ENCODE data around the gene CDH19.
"Not testable (repeated sequence)": the region's sequence is repeated elsewhere in the genome, so short reads cannot be mapped to it uniquely, and the experiment has no call there.

CDH19 gene

GRCh38 chr18:66560094-66560493 is 43.8 kb downstream of the CDH19 start:
- DNase-seq = no peak

- no peak for DNase-seq
Measured at GRCh38 chr18:66558773-66559172, 45.1 kb downstream of the CDH19 start.

GRCh38 chr18:66557091-66557490 is 46.8 kb downstream of the CDH19 start:
- no peak for DNase-seq

- DNase-seq = no peak
Measured at GRCh38 chr18:66555585-66555984, 48.3 kb downstream of the CDH19 start.

- no peak for DNase-seq
Measured at GRCh38 chr18:66553824-66554223, 50.1 kb downstream of the CDH19 start.

GRCh38 chr18:66550366-66550765 is 53.5 kb downstream of the CDH19 start:
- no peak for DNase-seq

GRCh38 chr18:66548747-66549146 is 55.1 kb downstream of the CDH19 start:
- DNase-seq = no peak

- no peak for DNase-seq
Measured at GRCh38 chr18:66534110-66534509, 69.8 kb downstream of the CDH19 start.

- DNase-seq = no peak
Measured at GRCh38 chr18:66533693-66534092, 70.2 kb downstream of the CDH19 start.

- DNase-seq = no peak
Measured at GRCh38 chr18:66523219-66523991, 80.5 kb downstream of the CDH19 start.

GRCh38 chr18:66513996-66514395 is 89.9 kb downstream of the CDH19 start:
- DNase-seq = no peak

GRCh38 chr18:66511792-66512191 is 92.1 kb downstream of the CDH19 start:
- no peak for DNase-seq

GRCh38 chr18:66511289-66511688 is 92.6 kb downstream of the CDH19 start:
- no peak for DNase-seq

- no peak for DNase-seq
Measured at GRCh38 chr18:66510357-66511045, 93.4 kb downstream of the CDH19 start.

- no peak for DNase-seq
Measured at GRCh38 chr18:66508937-66509336, 95.0 kb downstream of the CDH19 start.

- DNase-seq = no peak
Measured at GRCh38 chr18:66506178-66506577, 97.7 kb downstream of the CDH19 start.

- DNase-seq = no peak
Measured at GRCh38 chr18:66497351-66497750, 106.5 kb downstream of the CDH19 start.

GRCh38 chr18:66495844-66496243 is 108.0 kb downstream of the CDH19 start:
- DNase-seq = peak; percentile 63

- DNase-seq = no peak
Measured at GRCh38 chr18:66473882-66474281, 130.0 kb downstream of the CDH19 start.

- DNase-seq = not testable (repeated sequence)
Measured at GRCh38 chr18:66466184-66466583, 137.7 kb downstream of the CDH19 start.

GRCh38 chr18:66461344-66461743 is 142.5 kb downstream of the CDH19 start:
- DNase-seq = no peak

GRCh38 chr18:66457245-66457644 is 146.6 kb downstream of the CDH19 start:
- DNase-seq = no peak

All from left hindlimb (tissue), 1 donor.